ENCODE measurements around the gene ATP2B1.
"Not testable (repeated sequence)": the region's sequence is repeated elsewhere in the genome, so short reads cannot be mapped to it uniquely, and the experiment has no call there.

The ATP2B1 gene

GRCh38 chr12:89708565-89709156 is at the start of gene ATP2B1:
Gene ATP2B1 (minus strand): TSS chr12:89708838. CDS start chr12:89655886, 52,952 bp downstream.
- peak; percentile 85 for DNase-seq

GRCh38 chr12:89757987-89758386 is 49.3 kb upstream of the ATP2B1 start:
- not testable (repeated sequence) for DNase-seq

- no peak for DNase-seq
Measured at GRCh38 chr12:89756585-89757398, 48.2 kb upstream of the ATP2B1 start.

DNA sequence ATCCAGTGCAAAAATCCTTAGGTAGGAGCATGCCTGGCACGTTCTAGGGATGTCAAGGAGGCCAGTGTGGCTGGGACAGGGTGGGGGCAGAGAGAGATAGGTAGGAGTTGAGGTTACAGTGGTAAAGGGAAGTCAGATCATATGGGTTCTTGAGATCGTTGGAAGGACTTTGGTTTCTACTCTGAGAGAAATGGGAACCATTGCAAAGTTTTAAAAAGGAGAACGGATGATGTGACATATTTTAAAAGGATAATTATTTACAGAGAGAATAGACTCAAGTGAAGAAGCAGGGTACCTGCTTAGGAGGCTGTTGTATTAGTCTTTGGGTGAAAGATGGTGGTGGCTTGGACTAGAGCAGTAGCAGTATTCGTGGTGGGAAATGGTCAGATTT is 47.6 kb upstream of the ATP2B1 start:
- no peak for DNase-seq

- DNase-seq, result no peak
Measured at GRCh38 chr12:89753997-89754396, 45.4 kb upstream of the ATP2B1 start.

DNA sequence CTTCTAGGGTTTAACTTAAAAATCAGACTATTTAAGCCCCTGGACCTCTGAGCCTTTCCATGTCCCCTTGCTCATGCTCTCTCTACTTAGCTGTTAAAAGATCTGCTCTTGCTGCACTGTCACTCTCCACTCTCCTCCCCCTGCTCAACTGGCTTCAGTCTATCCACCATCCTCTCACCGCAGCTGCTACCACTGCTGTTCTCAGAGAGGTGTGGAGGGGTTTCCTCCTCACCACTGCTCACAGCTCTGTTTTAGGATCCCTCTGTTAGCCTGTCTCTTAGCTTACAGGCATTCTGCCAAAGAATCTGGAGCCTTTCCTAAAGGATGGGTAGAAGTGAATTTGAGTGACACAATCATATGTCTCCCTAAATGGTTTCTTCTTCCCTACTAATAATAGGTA is 43.7 kb upstream of the ATP2B1 start:
- no peak for DNase-seq

DNA sequence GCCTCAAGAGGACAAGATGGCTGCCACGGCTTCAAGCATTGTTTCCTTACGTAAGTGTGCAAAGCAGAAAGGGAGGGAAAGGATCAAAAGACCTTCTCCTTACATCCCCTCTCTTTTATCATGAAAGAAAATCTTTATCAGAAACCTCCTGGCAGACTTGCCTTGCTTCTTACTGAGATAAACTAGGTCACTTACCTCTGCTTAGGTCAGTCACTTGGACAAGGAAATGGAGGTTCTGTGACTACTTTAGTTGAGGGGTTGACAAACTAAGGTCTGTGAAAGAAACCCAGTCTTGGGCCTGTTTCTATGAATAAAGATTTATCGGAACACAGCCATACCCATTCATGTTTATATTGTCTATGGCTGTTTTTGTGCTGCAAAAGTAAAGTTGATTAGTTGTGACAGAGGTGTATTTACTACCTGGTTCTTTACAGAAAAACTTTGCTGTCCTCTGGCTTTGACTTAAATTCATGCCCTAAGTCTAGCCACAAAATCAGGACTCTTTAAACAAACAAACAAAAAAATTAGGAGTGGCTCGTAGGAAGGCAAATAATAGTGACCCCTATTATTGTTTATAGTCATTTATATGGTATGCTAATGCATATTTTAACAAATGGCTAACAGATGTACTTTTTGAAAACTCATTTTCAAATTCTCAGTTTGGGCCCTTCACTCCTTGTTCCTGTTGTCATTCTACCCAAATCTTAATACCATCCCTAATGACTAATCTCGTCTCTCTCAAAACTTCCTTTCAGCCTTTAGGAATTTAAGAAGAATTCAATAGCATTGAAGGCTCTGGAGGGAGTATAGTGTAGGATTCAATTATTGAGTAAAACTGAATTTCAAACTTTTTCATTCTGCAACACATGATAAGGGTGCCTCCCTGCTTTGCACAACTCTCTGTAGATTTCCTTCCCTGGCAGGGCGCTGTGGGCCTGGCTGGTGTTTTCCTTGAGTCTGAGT is 42.0 kb upstream of the ATP2B1 start:
- DNase-seq, result no peak

DNA sequence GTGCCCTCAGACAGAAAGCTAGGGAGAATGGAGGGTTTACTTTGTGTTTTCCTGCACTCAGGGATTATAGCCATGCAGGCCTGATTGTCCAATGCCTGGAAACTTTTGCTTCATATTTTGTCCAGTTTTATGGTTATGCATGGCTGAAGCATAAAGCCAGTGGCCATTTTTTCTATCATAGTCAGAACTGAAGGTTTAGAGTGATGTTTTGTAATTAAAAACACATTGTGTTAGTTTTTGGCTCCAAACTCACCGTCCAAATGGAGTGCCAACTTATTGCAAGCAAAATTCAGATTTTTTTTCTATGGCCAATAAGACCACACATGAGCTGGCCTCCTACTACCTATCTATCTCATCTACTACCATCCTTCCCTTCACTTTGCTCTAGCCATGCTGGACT is 40.2 kb upstream of the ATP2B1 start:
- no peak for DNase-seq

DNA sequence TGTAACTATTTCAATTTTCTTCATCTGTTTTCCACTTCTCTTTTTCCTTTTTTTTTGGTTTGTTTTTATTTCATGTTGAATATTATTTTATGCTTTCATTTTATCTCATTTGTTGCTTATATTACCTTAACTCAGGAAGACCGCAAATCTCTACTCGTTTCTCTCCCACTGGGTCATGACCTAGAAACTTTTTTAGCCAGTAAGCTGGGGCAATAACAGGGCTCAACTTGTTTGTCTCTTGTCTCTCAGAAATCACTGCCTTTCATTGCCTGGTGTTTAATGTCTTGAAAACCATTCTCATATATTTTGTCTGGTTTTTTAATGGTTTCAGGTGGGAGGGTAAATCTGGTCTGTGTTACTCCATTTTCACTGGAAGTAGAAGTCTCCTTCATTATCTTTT is 36.6 kb upstream of the ATP2B1 start:
- no peak for DNase-seq

- DNase-seq, result no peak
Measured at GRCh38 chr12:89742337-89743022, 33.8 kb upstream of the ATP2B1 start.

- DNase-seq, result no peak
Measured at GRCh38 chr12:89740943-89741342, 32.3 kb upstream of the ATP2B1 start.

DNA sequence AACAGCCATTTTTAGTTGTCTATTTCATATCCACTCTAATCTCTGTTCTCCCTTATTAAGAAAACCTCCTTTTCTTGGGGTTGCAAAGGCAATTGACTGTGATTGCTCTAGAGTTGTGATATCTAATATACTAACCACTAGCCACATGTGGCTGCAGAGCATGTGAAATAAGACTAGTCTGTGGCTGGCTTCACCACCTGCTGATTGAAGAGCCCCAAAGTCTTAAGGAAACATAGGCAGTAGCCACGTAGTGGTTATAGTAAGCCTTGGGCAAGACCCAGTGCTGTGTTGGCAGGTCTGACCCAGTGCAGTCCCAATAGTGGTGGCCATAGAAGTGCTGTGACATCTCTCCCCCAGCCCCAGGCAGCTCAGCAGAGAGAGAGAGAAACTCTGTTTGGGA is 28.4 kb upstream of the ATP2B1 start:
- no peak for DNase-seq

DNA sequence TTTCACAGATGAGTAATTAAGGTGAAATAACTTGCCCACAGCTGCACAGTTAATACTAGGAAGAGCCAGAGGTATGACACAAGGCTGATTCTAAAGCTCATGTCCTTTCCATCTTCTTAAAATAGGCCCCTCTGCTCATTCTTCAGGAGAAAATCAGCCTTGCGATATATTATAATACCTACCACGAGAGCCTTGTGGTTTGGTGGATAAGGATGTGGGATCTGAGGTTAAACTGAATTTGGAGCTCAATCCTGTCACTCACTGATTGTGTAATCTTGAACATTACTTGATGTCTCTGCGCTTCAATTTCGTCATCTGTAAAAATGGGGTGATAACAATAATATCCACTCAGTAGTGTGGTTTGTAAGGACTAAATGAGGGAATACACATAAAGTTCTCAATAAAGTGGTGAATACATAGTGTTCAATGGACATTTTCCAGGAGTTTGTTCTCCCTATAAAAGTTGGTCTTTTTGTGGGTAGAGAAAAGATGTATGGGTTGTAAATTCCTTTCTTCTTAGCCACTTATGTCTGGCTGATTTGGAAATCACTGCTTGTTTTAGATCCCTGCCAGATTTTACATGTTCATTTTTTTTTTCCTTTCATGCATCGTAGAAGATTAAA is 25.1 kb upstream of the ATP2B1 start:
- no peak for DNase-seq

- no peak for DNase-seq
Measured at GRCh38 chr12:89732522-89732921, 23.9 kb upstream of the ATP2B1 start.

- DNase-seq, result no peak
Measured at GRCh38 chr12:89731614-89732013, 23.0 kb upstream of the ATP2B1 start.

- no peak for DNase-seq
Measured at GRCh38 chr12:89731089-89731488, 22.5 kb upstream of the ATP2B1 start.

DNA sequence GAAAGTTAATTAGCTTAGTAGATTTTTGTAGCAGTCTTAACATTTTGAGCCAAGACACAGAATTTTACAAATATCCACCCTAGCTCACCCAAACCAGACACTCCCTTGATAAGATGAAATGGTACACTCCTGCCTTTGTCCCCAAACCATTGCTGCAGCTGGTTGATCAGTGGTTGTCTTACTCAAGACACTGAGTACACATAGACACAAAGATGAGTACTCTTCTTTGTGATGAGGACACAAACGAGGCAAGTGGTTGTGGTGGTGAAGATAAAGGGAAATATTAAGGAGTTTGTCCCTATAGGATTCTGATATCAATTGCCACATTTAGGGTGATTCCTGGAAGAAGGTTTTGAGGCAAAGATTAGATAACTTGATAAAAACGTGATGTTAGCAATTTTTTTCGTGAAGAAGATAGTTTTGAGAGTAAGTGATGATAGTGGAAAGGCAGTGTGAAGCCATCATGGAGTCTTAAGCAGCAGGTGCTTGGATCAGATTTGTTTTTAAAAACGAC is 21.4 kb upstream of the ATP2B1 start:
- no peak for DNase-seq

- DNase-seq, result no peak
Measured at GRCh38 chr12:89723276-89723675, 14.6 kb upstream of the ATP2B1 start.

DNA sequence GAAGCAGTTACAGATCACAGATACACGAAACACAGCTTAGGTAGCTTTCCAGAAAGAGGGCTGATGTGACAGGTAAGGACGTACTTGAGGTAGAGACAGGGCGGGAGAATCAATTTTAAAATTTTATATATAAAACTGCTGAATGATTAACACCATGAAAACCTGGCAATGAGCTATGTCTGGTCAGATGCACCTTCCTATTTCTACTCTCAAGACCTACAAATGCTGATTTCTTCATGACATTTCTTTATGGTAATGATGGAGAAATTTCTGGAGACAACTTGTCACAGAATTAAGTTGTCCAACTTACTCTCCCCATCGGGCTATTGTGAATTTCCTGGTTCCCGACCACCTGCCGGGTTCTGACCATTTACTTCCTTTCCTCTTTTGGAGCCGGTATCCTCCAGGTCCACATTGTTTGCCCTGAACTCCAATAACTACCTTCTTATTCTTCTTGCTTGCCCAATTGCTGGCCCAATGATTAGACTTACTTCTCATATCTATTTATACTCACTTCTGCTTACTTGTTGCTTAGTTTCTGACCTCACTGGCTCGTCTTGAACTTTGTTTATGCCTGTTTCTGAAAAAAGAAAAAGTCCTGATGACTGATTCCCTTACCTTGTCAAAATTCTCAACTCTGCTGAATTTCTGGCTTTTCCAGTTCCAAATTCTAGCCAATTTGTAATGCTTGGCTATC is 12.8 kb upstream of the ATP2B1 start:
- DNase-seq, result no peak

DNA sequence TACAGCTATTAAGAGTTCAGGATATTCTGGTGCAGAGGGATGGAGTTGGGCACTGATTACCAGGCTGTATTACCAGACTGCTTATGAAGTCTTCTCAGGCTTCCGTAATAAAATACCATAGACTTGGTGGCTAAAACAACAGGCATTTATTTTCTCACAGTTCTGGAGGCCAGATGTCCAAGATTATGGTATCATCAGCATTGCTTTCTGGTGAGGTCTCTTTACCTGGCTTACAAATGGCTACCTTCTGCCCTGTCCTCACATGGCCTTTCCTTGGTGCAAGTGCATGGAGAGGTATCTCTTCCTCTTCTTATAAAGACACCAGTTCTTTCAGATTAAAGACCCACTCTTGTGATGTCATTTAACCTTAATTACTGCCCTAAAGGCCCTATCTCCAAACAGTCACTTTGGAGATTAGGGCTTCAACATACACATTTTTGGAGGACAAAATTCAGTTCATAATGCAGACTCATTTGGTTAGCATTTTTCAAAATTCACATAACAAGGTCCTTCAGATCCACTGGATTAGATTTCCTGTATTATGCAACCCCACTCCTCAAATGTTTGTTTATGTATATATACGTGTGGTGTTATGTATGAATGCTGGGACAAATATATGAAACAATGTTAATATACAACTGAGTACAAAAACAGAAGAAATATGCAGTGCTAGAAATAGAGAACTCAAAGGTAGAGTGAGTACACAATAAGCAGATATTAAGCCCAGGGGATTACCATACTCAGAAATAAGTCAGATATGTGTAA is 9.3 kb upstream of the ATP2B1 start:
- no peak for DNase-seq

DNA sequence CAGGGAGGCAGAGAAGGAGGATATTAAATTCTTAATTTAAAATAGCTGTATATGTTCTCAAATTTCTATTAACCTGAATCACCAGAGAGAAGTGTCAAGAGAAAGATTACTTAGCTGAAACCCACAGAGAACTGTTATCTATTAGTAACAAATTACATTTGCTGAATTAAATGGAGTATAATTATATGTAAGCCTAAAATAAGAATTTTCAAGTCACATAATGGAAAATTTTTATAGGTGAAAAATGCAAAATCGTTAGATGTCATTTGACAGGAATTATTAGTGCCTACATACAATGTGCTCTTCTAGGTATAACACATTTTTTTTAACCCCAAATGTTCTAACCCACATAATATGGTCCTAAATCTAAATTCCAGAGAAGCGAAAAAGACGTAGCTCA is 4.1 kb upstream of the ATP2B1 start:
- no peak for DNase-seq

Measured in activated CD4-positive, CD25-positive, alpha-beta regulatory T cell treated with anti-CD3 and anti-CD28 coated beads, Interleukin-2, amount 50 U/mL, for 72 hours (primary cell).